ENCODE measurements around the gene ZNF248. TPM values are rescaled to one million over a fixed set of nuclear protein-coding genes. Genes with fewer than 3 reads are reported as not detected.

ZNF248 gene
- total and polyA plus RNA-seq, 2 donors (not counting 1 experiment from before 2014, with no cell fraction given), result 8.6 to 19.5 TPM

DNA sequence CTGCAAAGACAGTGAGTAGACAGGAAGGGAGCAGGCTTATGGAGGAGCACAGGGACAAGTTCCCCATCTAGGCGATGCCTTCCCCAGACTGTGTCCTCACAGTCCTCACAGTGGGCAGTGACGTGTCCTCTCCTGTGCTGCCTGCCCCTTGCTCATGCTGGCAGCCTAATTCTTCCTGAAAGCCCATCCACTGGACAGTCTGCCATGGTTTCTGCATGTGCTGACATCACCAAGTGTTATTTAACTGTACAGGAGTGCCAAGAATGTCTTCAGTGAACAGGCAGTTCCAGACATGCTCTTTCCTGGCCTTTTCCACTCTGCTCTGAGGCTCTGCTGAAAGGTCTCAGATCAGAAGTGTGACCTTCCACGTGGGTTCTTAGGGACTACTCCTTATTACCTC, 54.1 kb downstream of the ZNF248 start:
- intact Hi-C loops (cut with micrococcal nuclease), result no loop called here
- ATAC-seq (ENCODE audit: low read depth) (no peak), DNase-seq (no peak)
- ChIA-PET CTCF (no interaction called here), POLR2A (no interaction called here)
- Histone ChIP-seq H3K4me3 (ENCODE audit: control extremely low read depth in 1 of 5, extremely low read depth in 1 of 5, insufficient read depth in 1 of 5, low read depth in 2 of 5, low read length in 4 of 5) (no peak overlapping the region), H3K79me2 (ENCODE audit: control insufficient read depth, insufficient read depth, low read length) (no peaks in the 10 kb centered on the region), H3K9me3 (ENCODE audit: control extremely low read depth in 1 of 3, control insufficient read depth in 2 of 3, insufficient read depth in 1 of 3, low read length in 2 of 3) (peaks cover 0 to under 1% (median 0%) of the 10 kb centered on the region in 3 donors), H3K27me3 (replicated peaks in 1 of 4; ENCODE audit: control extremely low read depth in 1 of 4, control insufficient read depth in 3 of 4, insufficient read depth in 4 of 4, low read length in 3 of 4) (no peaks in the 10 kb centered on the region), H3K36me3 (replicated peaks in 1 of 2; ENCODE audit: control extremely low read depth in 1 of 2, control insufficient read depth in 1 of 2, extremely low read depth in 1 of 2, insufficient read depth in 2 of 2, low read length in 1 of 2) (no peaks in the 10 kb centered on the region), H3K27ac (ENCODE audit: low read length in 2 of 2) (no peak overlapping the region), H3K9ac (ENCODE audit: low read length) (no peak overlapping the region), H4K20me1 (ENCODE audit: control insufficient read depth, insufficient read depth, low read length, poor library complexity, severe bottlenecking) (no peaks in the 10 kb centered on the region), H3K4me2 (replicated peaks; ENCODE audit: low read depth, low read length, poor library complexity, severe bottlenecking) (no peak overlapping the region), H3K4me1 (ENCODE audit: control insufficient read depth in 2 of 2, insufficient read depth in 2 of 2, low read length in 2 of 2) (no peaks in the 10 kb centered on the region), H2AFZ (ENCODE audit: insufficient read depth, low read depth, low read length, poor library complexity, severe bottlenecking) (no peak overlapping the region)
- Mint-ChIP-seq H3K4me1 (no peaks in the 10 kb centered on the region), H3K27me3 (no peaks in the 10 kb centered on the region), H3K4me3 (no peak overlapping the region), H3K27ac (no peak overlapping the region), H3K9me3 (ENCODE audit: insufficient read depth) (peaks cover 4% of the 10 kb centered on the region)
- TF ChIP-seq EZH2 (IDR thresholded peaks at IDR 0.05; ENCODE audit: borderline replicate concordance, insufficient read depth, low read depth, low read length, poor library complexity, severe bottlenecking), result no peak
- TF ChIP-seq, protein P1, sequence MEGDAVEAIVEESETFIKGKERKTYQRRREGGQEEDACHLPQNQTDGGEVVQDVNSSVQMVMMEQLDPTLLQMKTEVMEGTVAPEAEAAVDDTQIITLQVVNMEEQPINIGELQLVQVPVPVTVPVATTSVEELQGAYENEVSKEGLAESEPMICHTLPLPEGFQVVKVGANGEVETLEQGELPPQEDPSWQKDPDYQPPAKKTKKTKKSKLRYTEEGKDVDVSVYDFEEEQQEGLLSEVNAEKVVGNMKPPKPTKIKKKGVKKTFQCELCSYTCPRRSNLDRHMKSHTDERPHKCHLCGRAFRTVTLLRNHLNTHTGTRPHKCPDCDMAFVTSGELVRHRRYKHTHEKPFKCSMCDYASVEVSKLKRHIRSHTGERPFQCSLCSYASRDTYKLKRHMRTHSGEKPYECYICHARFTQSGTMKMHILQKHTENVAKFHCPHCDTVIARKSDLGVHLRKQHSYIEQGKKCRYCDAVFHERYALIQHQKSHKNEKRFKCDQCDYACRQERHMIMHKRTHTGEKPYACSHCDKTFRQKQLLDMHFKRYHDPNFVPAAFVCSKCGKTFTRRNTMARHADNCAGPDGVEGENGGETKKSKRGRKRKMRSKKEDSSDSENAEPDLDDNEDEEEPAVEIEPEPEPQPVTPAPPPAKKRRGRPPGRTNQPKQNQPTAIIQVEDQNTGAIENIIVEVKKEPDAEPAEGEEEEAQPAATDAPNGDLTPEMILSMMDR (IDR thresholded peaks at IDR 0.05), result no peak
- WGBS (ENCODE audit: insufficient coverage), result 100% methylated on average over 2 of the region's 3 CpGs

DNA sequence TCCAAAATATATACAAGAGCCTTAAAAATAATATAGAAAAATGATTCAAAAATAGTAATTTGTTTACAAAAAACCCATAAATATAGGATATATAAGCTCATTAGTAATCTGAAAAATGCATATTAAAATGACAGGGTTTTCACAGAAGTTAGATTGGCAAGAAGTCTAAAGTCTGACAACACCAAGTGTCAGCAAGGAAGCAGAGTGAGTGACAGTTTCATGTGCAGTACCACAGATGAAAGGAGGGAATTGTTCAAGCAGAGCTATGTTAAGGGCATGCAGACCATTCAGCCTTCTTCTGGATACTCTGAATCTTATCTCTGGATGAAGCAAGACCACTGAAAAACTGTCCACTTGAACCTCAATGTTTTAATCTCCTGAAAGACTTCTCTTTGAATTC, 55.9 kb downstream of the ZNF248 start:
- POLR2A ChIA-PET, result no interaction called here
- Histone ChIP-seq H4K20me1 (ENCODE audit: control insufficient read depth, insufficient read depth, low read length, poor library complexity, severe bottlenecking) (no peaks in the 10 kb centered on the region), H3K36me3 (replicated peaks in 1 of 2; ENCODE audit: control extremely low read depth in 1 of 2, control insufficient read depth in 1 of 2, extremely low read depth in 1 of 2, insufficient read depth in 2 of 2, low read length in 1 of 2) (no peaks in the 10 kb centered on the region), H3K27me3 (replicated peaks in 1 of 4; ENCODE audit: control extremely low read depth in 1 of 4, control insufficient read depth in 3 of 4, insufficient read depth in 4 of 4, low read length in 3 of 4) (no peaks in the 10 kb centered on the region), H3K27ac (ENCODE audit: low read length in 2 of 2) (no peak overlapping the region), H3K4me3 (ENCODE audit: control extremely low read depth in 1 of 5, extremely low read depth in 1 of 5, insufficient read depth in 1 of 5, low read depth in 2 of 5, low read length in 4 of 5) (no peak overlapping the region), H3K4me2 (replicated peaks; ENCODE audit: low read depth, low read length, poor library complexity, severe bottlenecking) (no peak overlapping the region), H3K9ac (ENCODE audit: low read length) (no peak overlapping the region), H3K9me3 (ENCODE audit: control extremely low read depth in 1 of 3, control insufficient read depth in 2 of 3, insufficient read depth in 1 of 3, low read length in 2 of 3) (no peaks in the 10 kb centered on the region), H3K4me1 (ENCODE audit: control insufficient read depth in 2 of 2, insufficient read depth in 2 of 2, low read length in 2 of 2) (no peaks in the 10 kb centered on the region), H3K79me2 (ENCODE audit: control insufficient read depth, insufficient read depth, low read length) (no peaks in the 10 kb centered on the region), H2AFZ (ENCODE audit: insufficient read depth, low read depth, low read length, poor library complexity, severe bottlenecking) (no peak overlapping the region)
- H3K4me3 Mint-ChIP-seq, result no peak overlapping the region
- H3K27me3 Mint-ChIP-seq, result no peaks in the 10 kb centered on the region
- intact Hi-C loops (cut with micrococcal nuclease), result no loop called here
- ATAC-seq (ENCODE audit: low read depth) (no peak), DNase-seq (no peak)
- H3K9me3 Mint-ChIP-seq (ENCODE audit: insufficient read depth), result peaks cover 4% of the 10 kb centered on the region
- no peak overlapping the region for H3K27ac Mint-ChIP-seq
- TF ChIP-seq, protein P1 (IDR thresholded peaks at IDR 0.05), result no peak
- TF ChIP-seq EZH2 (IDR thresholded peaks at IDR 0.05; ENCODE audit: borderline replicate concordance, insufficient read depth, low read depth, low read length, poor library complexity, severe bottlenecking), result no peak
- CTCF ChIA-PET, result no interaction called here
- H3K4me1 Mint-ChIP-seq, result no peaks in the 10 kb centered on the region

Measured in B cell (primary cell).